ENCODE measurements around the gene PLN. TPM values are rescaled to one million over a fixed set of nuclear protein-coding genes. Genes with fewer than 3 reads are reported as not detected.

PLN gene
- total RNA-seq, 1 experiment from 2014 or later = not detected

DNA sequence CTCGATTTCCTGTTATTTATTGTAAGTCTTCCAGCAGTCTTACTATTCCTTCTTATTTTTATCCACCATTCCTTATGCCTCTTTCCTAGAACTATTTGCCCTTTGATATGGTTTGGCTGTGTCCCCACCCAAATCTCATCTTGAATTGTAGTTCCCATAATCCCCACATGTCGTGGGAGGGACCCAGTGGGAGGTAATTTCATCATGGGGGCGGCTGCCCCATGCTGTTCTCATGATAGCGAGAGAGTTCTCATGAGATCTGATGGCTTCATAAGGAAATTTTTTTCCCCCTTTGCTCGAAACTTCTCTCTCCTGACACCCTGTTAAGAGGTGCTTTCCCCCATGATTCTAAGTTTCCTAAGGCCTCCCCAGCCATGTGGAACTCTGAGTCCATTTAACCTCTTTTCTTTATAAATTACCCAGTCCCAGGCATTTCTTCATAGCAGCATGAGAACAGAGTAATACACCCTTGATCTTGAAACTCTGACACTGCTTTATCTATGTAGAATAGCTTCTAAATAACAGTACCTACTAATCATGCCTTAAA is 48.8 kb downstream of the PLN start:
- no peaks in the 10 kb centered on the region for H3F3A ChIP-seq (ENCODE audit: low read length, unreplicated experiment)
- H3K4me3 ChIP-seq (ENCODE audit: low read length) = no peak overlapping the region
- H3K4me2 ChIP-seq (ENCODE audit: low read length) = no peak overlapping the region
- TF ChIP-seq, protein P1, sequence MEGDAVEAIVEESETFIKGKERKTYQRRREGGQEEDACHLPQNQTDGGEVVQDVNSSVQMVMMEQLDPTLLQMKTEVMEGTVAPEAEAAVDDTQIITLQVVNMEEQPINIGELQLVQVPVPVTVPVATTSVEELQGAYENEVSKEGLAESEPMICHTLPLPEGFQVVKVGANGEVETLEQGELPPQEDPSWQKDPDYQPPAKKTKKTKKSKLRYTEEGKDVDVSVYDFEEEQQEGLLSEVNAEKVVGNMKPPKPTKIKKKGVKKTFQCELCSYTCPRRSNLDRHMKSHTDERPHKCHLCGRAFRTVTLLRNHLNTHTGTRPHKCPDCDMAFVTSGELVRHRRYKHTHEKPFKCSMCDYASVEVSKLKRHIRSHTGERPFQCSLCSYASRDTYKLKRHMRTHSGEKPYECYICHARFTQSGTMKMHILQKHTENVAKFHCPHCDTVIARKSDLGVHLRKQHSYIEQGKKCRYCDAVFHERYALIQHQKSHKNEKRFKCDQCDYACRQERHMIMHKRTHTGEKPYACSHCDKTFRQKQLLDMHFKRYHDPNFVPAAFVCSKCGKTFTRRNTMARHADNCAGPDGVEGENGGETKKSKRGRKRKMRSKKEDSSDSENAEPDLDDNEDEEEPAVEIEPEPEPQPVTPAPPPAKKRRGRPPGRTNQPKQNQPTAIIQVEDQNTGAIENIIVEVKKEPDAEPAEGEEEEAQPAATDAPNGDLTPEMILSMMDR (conservative IDR thresholded peaks at IDR 0.05; ENCODE audit: low read depth, low read length) = no peak
- TF ChIP-seq EZH2phosphoT487 (IDR thresholded peaks at IDR 0.05; ENCODE audit: borderline replicate concordance, low read length) (no peak), EZH2 (IDR thresholded peaks at IDR 0.05; ENCODE audit: low read length, unreplicated experiment) (no peak)
- ATAC-seq = no peak
- BruUV-seq (replicated peaks) = no TSS peak
- no peaks in the 10 kb centered on the region for H3K9me3 ChIP-seq (ENCODE audit: low read length)
- CTCF ChIA-PET = no interaction called here
- no peaks in the 10 kb centered on the region for H3K27me3 ChIP-seq (ENCODE audit: low read length)
- no peaks in the 10 kb centered on the region for H4K20me1 ChIP-seq (ENCODE audit: low read length)
- no peaks in the 10 kb centered on the region for H3K4me1 ChIP-seq (ENCODE audit: insufficient read depth, low read length)
- no peak overlapping the region for H3K27ac ChIP-seq (ENCODE audit: low read length)
- no peaks in the 10 kb centered on the region for H3K9me2 ChIP-seq (replicated peaks; ENCODE audit: low read length)
- intact Hi-C loops (cut with micrococcal nuclease) = no loop called here
- no peaks in the 10 kb centered on the region for H3K36me3 ChIP-seq (ENCODE audit: low read depth, low read length)
- POLR2A ChIA-PET (ENCODE audit: unreplicated experiment) = no interaction called here
- H3K79me2 ChIP-seq (ENCODE audit: low read length) = no peaks in the 10 kb centered on the region
- no peak overlapping the region for H2AFZ ChIP-seq (ENCODE audit: low read length)
- no peak for DNase-seq
- H3K9ac ChIP-seq (ENCODE audit: low read length) = no peak overlapping the region

DNA sequence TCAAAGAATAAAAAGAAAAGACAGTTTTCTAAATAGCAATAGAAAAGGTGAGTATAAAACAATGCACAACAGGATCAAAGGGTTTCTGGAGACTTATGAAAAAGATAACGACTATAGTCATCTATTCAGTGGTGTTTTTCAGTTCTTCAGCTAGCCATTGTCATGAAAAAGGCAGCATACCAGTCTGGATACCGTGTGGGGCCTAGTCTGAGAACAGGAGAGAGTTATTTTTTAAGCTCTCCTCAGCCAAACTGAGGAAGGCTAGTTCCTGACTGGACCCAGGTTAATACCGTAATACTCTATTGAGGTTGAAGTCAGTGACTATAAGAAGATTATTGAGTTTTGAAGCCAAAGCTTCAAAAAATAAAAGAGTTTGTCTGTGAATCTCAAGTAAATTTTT is 49.5 kb downstream of the PLN start:
- Histone ChIP-seq H3K27me3 (ENCODE audit: low read length) (no peaks in the 10 kb centered on the region), H3K9ac (ENCODE audit: low read length) (no peak overlapping the region), H3K36me3 (ENCODE audit: low read depth, low read length) (no peaks in the 10 kb centered on the region), H3K9me2 (replicated peaks; ENCODE audit: low read length) (no peaks in the 10 kb centered on the region), H3K27ac (ENCODE audit: low read length) (no peak overlapping the region), H3K4me2 (ENCODE audit: low read length) (no peak overlapping the region), H3F3A (ENCODE audit: low read length, unreplicated experiment) (no peaks in the 10 kb centered on the region), H2AFZ (ENCODE audit: low read length) (no peak overlapping the region), H3K4me3 (ENCODE audit: low read length) (no peak overlapping the region), H3K4me1 (ENCODE audit: insufficient read depth, low read length) (no peaks in the 10 kb centered on the region), H4K20me1 (ENCODE audit: low read length) (no peaks in the 10 kb centered on the region), H3K79me2 (ENCODE audit: low read length) (no peaks in the 10 kb centered on the region), H3K9me3 (ENCODE audit: low read length) (no peaks in the 10 kb centered on the region)
- ChIA-PET CTCF (no interaction called here), POLR2A (ENCODE audit: unreplicated experiment) (no interaction called here)
- DNase-seq = no peak
- TF ChIP-seq, protein P1 (conservative IDR thresholded peaks at IDR 0.05; ENCODE audit: low read depth, low read length) = no peak
- no peak for TF ChIP-seq EZH2 (IDR thresholded peaks at IDR 0.05; ENCODE audit: low read length, unreplicated experiment)
- no peak for TF ChIP-seq EZH2phosphoT487 (IDR thresholded peaks at IDR 0.05; ENCODE audit: borderline replicate concordance, low read length)
- ATAC-seq = no peak
- no TSS peak for BruUV-seq (replicated peaks)
- intact Hi-C loops (cut with micrococcal nuclease) = no loop called here

DNA sequence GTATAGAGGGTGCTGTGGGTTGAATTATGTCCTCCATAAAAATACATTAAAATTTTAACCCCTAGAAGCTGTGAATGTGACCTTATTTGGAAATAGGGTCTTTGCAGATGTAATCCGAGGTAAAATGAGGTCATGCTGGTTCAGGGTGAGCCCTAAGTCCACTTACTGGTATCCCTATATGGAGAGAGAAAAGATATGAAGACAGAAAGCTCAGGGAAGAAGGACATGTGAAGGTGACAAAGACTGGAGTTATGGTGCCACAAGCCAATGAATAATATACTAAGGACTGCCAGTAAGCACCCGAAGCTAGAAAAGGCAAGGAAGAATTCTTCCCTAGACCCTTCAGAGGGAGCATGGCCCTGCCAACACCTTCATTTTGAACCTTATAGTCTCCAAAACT is 50.2 kb downstream of the PLN start:
- no peaks in the 10 kb centered on the region for H3K79me2 ChIP-seq (ENCODE audit: low read length)

More for the DNA sequence above, 50.2 kb downstream of the PLN start:
- no peaks in the 10 kb centered on the region for H3K9me3 ChIP-seq (ENCODE audit: low read length)
- intact Hi-C loops (cut with micrococcal nuclease) = no loop called here
- POLR2A ChIA-PET (ENCODE audit: unreplicated experiment) = no interaction called here
- no peak overlapping the region for H3K9ac ChIP-seq (ENCODE audit: low read length)
- no TSS peak for BruUV-seq (replicated peaks)
- no peaks in the 10 kb centered on the region for H4K20me1 ChIP-seq (ENCODE audit: low read length)
- TF ChIP-seq EZH2phosphoT487 (IDR thresholded peaks at IDR 0.05; ENCODE audit: borderline replicate concordance, low read length) = no peak
- CTCF ChIA-PET = no interaction called here
- no peak overlapping the region for H3K4me2 ChIP-seq (ENCODE audit: low read length)
- H2AFZ ChIP-seq (ENCODE audit: low read length) = no peak overlapping the region
- H3K27ac ChIP-seq (ENCODE audit: low read length) = no peak overlapping the region
- DNase-seq (no peak), ATAC-seq (no peak)
- H3F3A ChIP-seq (ENCODE audit: low read length, unreplicated experiment) = no peaks in the 10 kb centered on the region
- no peaks in the 10 kb centered on the region for H3K36me3 ChIP-seq (ENCODE audit: low read depth, low read length)
- no peaks in the 10 kb centered on the region for H3K27me3 ChIP-seq (ENCODE audit: low read length)
- no peak overlapping the region for H3K4me3 ChIP-seq (ENCODE audit: low read length)
- no peaks in the 10 kb centered on the region for H3K4me1 ChIP-seq (ENCODE audit: insufficient read depth, low read length)
- no peaks in the 10 kb centered on the region for H3K9me2 ChIP-seq (replicated peaks; ENCODE audit: low read length)
